ENCODE results near the gene ZDHHC22.

DNA sequence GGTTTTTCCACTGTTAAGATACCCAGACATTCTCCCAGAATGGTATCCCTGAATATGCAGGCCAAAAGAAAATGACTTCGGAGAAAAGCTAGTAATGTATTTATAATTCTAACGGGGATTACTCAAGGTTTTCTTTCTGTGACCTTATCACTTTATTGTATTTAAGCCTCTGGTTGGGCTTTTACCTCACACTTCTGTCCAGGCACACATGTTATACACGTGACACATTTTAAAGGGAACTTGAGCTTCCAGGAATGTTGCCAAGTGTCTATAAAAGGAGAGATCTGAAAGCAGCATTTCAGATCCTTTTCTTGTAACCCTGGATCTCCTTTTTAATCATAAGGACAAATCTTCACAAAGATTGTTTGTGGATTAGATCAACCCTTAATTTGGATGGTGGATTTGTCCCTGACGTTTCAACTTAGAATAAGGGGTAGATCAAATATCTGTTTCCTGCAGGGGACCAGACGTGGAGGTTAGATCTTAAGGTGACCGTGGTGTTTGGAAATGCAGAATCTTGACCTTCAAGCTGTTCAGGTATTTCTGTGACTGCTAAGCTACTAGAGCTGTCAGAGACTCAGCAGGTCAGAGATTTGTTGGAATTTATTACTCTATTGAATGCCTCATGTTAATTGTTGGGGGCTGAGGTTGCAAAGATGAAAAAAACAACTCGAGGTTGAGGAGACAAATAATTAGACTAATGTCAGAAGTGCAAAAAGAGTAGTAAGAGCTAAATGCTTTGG, 42.0 kb downstream of the ZDHHC22 start:
- no peak for TF ChIP-seq POLR2AphosphoS5 (IDR thresholded peaks at IDR 0.05)
- TF ChIP-seq, protein P1, sequence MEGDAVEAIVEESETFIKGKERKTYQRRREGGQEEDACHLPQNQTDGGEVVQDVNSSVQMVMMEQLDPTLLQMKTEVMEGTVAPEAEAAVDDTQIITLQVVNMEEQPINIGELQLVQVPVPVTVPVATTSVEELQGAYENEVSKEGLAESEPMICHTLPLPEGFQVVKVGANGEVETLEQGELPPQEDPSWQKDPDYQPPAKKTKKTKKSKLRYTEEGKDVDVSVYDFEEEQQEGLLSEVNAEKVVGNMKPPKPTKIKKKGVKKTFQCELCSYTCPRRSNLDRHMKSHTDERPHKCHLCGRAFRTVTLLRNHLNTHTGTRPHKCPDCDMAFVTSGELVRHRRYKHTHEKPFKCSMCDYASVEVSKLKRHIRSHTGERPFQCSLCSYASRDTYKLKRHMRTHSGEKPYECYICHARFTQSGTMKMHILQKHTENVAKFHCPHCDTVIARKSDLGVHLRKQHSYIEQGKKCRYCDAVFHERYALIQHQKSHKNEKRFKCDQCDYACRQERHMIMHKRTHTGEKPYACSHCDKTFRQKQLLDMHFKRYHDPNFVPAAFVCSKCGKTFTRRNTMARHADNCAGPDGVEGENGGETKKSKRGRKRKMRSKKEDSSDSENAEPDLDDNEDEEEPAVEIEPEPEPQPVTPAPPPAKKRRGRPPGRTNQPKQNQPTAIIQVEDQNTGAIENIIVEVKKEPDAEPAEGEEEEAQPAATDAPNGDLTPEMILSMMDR (IDR thresholded peaks at IDR 0.05): no peak
- TF ChIP-seq POLR2A (IDR thresholded peaks at IDR 0.05): no peak

Measured in breast epithelium (tissue), 3 donors.